HG03457 (cell line): Measurements from ENCODE around the gene SLC13A2.

Experiments used
- ATAC-seq: cut with Tn5 transposase; IDR thresholded peaks from one replicate; pipeline ENCODE4 v1.9.1; 2021; ENCODE audit warnings: moderate number of reproducible peaks; ENCODE audit not compliant: unreplicated experiment

SLC13A2 gene

DNA sequence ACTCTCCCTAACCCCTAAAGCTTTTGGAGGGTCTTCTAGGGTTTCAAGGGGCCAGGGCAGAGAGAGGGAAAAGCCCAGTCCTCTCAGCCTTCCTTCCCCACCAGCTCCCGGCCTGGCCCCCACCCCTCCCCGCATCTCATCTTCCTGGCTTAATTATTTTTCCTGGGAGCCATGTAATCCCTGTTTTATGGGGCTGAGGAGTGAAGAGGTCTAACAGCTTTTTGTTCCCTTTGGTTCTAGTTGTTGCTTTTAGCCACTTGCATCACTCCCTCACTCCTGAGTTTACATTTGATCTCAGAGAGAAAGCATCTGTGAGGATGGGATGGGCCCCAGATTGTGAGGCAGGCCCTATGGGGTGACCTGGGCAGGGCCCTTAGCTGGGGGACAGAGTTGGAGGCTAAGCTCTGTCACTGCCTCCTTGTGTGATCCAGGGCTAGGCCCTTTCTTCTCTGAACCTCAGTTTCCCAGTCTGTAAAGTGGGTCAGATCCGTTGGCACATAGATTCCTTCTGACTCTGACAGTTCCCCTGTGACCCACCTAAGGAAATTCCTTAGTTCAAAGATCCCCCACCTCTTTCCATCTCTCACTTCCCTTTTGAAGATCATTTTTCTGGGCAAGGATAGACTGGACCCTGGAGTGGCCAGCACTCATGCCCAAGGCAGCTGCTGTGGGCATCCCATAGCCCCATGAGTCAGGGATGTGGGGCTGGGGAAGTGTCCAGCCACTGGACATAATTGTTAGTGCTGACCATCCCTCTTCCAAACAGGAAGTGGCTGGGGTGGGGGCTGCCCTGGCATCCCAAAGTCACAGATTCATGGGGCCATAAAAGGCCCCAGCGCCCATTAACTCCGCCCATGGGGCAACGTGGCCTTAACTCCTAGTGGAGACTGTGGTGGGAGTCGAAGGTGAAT lies 58.9 kb downstream of the SLC13A2 start:
- no peak for ATAC-seq

- ATAC-seq, result no peak
These were observed 59.8 kb downstream of the SLC13A2 start for GRCh38 chr17:28533091-28533807.

- ATAC-seq, result no peak
These were observed 61.4 kb downstream of the SLC13A2 start for GRCh38 chr17:28534740-28535375.

- no peak for ATAC-seq
These were observed 63.2 kb downstream of the SLC13A2 start for GRCh38 chr17:28536532-28537218.

DNA sequence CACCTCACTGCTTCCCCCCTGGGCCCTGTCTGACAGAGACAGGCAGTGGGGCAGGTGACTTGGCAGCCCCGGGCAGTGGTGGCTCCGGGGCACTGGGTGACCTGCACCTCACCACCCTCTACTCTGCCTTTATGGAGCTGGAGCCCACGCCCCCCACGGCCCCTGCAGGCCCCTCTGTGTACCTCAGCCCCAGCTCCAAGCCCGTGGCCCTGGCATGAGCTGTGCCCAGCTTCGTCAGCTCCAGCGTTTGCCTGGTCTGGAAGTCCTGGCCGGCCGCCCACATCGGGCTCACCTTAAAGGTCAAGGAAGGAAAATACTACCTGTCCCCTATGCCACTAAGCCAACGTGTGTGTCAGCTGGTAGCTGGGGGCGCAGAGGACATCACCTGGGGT lies 63.8 kb downstream of the SLC13A2 start:
- no peak for ATAC-seq

DNA sequence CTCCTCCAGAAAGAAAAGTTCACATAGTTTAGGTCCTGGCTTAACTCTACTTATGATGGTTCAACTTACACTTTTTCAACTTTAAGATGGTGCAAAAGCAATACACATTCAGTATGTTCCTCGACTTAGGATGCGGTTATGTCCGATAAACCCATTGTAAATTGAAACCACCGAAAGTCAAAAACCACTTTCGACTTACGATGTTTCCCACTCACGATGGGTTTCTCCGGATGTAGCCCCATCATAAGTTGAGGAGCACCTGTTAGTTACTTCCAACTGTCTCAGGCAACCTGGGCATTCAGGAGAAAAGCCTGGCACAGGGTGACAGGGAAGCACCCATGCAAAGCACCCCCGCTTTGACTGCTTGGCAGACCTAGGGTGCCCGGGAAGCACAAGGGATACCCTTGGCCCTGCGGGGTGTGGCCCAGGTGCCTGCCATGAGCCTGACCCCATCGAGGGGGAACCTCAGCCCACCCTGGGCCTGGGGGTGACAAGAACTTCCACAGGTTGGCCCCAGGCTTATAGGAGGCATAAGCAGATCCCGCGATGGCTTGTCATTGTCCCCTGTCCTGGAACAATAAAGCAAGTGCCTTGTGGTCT lies 65.0 kb downstream of the SLC13A2 start:
- no peak for ATAC-seq

- no peak for ATAC-seq
These were observed 66.8 kb downstream of the SLC13A2 start for GRCh38 chr17:28540231-28540630.

DNA sequence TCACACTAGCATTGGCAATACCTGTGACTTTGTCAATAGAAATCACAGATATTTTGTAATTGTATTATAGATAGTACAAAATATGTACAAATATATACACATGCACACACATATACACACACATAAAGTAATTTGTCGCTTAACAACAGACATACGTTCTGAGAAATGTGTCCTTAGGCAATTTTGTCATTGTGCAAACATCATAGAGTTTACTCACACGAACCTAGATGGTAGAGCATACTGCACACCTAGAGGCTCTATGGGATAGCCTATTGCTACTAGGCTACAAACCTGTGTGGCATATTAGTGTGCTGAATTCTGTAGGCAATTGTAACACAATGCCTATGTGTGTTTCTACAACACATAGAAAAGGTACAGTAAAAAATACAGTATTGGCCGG lies 68.0 kb downstream of the SLC13A2 start:
- ATAC-seq, result no peak

DNA sequence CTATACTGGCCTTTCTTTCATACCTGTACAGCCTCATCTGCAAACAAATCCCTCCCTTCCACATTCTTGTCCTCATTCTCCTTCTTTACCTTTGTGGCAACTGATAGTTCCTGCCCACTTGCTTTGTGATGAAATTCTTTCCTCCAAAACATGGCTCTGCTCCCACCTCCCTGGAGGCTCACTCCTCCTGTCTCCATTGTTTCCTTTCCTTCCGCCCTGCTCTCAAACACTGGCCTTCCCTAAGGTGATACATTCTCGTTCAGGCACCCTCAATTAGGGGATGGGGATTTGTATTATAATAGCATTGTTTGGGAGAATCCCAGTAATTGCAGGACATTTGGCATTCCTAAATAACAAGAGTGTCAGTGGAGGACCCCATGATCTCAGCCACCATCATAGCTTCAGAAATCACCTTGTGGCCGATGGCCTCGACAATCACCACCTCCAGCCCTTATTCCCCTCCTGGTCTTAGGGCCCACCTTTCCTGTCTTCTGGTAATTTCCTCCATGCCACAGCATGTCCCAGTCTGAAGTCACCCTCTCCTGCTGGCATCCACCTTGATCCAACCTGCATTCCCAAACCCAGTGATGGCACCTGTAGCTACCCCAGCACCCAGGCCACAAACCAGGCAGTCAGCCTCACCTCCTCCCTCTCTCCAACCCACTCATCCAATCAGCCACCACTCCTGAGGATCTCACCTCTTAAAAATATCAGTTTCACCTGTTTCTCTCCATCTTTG lies 71.1 kb downstream of the SLC13A2 start:
- ATAC-seq, result no peak

- no peak for ATAC-seq
These were observed 71.7 kb downstream of the SLC13A2 start for GRCh38 chr17:28545141-28545503.

DNA sequence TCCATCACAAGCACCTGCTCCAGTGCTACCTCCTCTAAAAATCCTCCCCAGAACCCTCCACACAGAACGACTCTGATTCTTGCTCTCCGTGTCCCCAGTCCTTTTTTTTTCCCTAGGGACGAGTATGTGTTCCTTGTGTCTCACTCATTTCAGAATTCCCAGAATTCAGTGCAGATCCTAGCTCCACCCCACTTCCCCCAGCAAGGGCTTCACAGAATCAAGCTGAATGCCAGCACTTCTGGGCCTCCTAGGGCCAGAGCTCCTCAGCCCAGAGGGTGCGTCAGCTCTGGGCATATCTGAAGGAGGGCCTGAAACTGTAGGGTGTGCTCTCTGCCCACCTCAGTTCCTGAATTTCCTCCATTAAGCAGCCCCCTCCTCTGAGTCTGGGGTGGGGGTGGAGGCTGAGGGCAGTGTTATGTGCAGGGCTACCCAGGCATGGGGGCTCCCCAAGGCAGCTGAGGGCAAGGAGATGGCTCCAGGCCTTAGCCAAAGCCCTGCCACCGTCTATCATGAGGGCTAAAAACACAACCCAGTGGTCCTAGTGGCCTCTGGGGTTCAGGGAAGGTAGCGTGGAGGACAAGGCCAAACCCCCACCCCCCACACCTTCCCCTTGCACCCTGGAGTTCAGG lies 72.5 kb downstream of the SLC13A2 start:
- ATAC-seq, result no peak

DNA sequence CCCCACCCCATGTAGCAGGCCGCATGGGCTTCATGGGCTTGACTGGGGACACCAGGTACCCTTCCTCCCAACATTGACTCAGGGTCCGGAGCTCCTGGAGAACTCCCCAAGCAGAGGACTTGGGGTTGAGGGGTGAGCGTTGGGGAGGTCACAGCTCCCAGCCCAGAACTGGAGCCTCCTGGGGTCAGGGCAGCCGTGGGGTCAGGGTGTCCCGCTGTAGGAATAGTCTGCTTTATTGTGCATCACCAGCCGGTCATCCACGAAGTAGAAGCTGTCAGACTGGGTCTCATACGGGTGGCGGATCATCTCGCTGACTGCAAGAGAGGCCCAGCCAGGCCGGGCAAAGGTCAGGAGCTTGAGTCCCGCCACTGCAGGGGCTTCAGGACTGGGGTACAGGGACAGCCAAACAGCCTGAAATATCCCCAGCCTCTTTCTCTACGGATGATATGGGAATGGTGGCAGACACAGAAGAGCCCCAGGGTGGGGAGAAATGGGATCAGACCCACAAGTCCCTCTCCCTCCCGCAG lies 73.7 kb downstream of the SLC13A2 start:
- ATAC-seq, result no peak
